Glutamatergic neuron (in vitro differentiated cells): ENCODE results near the gene SLC12A3. TPM values are rescaled to one million over a fixed set of nuclear protein-coding genes. Genes with fewer than 3 reads are reported as not detected.

Source experiments
- DNase-seq: peaks from one replicate; pipeline ENCODE4 v3.0.0; 2022
- H3K27ac Mint-ChIP-seq: one replicate; pipeline ENCODE4 v1.8.0; 2020; ENCODE audit warnings: mild to moderate bottlenecking, mixed read lengths, inconsistent platforms; ENCODE audit not compliant: unreplicated experiment
- H3K27me3 Mint-ChIP-seq: one replicate; pipeline ENCODE4 v1.8.0; 2020; ENCODE audit warnings: mild to moderate bottlenecking, moderate library complexity, mixed read lengths, inconsistent platforms; ENCODE audit not compliant: unreplicated experiment
- H3K36me3 Mint-ChIP-seq: one replicate; pipeline ENCODE4 v1.8.0; 2020; ENCODE audit warnings: mild to moderate bottlenecking, mixed read lengths, inconsistent platforms; ENCODE audit not compliant: unreplicated experiment
- H3K4me1 Mint-ChIP-seq: one replicate; pipeline ENCODE4 v1.8.0; 2020; ENCODE audit warnings: mild to moderate bottlenecking, low read depth, mixed read lengths, inconsistent platforms; ENCODE audit not compliant: unreplicated experiment
- H3K4me3 Mint-ChIP-seq: one replicate; pipeline ENCODE4 v1.8.0; 2020; ENCODE audit warnings: mild to moderate bottlenecking, mixed read lengths, inconsistent platforms; ENCODE audit not compliant: unreplicated experiment
- H3K9me3 Mint-ChIP-seq: one replicate; pipeline ENCODE4 v1.8.0; 2020; ENCODE audit warnings: mild to moderate bottlenecking, moderate library complexity, mixed read lengths, inconsistent platforms; ENCODE audit not compliant: unreplicated experiment
- total RNA-seq: library from RNA; stranded (reverse); fragmentation: NEBNext Ultra II Directional; extraction: Animal tissue kit (Norgen Biotek cat#: 25700); gene quantifications from one replicate; pipeline ENCODE4 v1.2.1, GENCODE V29; 2021; ENCODE audit not compliant: unreplicated experiment
- TF ChIP-seq, protein P1 (sequence below): fragments of 200-600 bp; sonication (generic); IDR thresholded peaks from one replicate; pipeline ENCODE4 v1.5.0; 2021; ENCODE audit not compliant: partially characterized antibody, unreplicated experiment

SLC12A3 gene
- total RNA-seq, 1 donor from 2014 or later, result not detected

DNA sequence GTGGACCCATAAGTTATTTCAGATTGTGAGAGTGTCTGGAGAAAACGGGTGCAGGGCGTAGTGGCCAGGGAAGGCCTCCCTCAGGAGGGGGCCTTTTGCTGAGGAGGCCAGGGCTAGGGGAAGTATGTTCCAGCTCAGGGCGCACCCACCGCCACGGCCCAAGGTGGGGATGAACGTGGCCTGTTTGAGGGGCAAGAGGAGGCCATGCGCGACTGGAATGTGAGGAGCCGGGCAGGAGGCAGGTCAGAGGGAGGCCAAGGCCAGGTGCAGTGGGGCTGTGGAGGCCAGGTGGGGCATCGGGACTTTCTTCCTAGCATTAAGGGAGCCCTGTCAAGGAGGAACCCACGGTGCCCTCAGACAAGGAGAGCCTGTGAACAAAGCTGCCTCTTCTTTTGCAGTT, 26.7 kb downstream of the SLC12A3 start:
- TF ChIP-seq, protein P1, sequence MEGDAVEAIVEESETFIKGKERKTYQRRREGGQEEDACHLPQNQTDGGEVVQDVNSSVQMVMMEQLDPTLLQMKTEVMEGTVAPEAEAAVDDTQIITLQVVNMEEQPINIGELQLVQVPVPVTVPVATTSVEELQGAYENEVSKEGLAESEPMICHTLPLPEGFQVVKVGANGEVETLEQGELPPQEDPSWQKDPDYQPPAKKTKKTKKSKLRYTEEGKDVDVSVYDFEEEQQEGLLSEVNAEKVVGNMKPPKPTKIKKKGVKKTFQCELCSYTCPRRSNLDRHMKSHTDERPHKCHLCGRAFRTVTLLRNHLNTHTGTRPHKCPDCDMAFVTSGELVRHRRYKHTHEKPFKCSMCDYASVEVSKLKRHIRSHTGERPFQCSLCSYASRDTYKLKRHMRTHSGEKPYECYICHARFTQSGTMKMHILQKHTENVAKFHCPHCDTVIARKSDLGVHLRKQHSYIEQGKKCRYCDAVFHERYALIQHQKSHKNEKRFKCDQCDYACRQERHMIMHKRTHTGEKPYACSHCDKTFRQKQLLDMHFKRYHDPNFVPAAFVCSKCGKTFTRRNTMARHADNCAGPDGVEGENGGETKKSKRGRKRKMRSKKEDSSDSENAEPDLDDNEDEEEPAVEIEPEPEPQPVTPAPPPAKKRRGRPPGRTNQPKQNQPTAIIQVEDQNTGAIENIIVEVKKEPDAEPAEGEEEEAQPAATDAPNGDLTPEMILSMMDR, result no peak
- DNase-seq, result no peak
- no peak overlapping the region for H3K4me3 Mint-ChIP-seq
- no peaks in the 10 kb centered on the region for H3K4me1 Mint-ChIP-seq
- peaks cover 2% of the 10 kb centered on the region for H3K9me3 Mint-ChIP-seq
- H3K27me3 Mint-ChIP-seq, result peaks cover 2% of the 10 kb centered on the region
- H3K27ac Mint-ChIP-seq, result no peak overlapping the region
- no peaks in the 10 kb centered on the region for H3K36me3 Mint-ChIP-seq

DNA sequence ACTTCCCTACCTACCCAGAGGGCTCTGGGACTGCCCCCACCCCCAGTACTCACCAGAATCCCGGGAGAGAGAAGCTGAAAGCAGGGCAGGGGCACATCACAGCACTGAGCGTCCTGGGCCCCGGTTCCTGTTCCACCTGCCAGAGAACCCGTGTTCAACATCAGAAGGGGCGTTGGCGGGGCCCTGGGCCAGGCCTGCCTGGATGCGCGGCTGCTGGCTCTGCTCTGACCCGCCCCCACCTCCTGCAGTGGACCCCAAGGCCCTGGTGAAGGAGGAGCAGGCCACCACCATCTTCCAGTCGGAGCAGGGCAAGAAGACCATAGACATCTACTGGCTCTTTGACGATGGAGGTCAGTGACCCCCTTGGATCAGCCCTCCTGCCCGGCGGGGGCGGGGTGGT, 27.7 kb downstream of the SLC12A3 start:
- H3K36me3 Mint-ChIP-seq, result no peaks in the 10 kb centered on the region
- H3K27me3 Mint-ChIP-seq, result peaks cover 2% of the 10 kb centered on the region
- H3K4me1 Mint-ChIP-seq, result no peaks in the 10 kb centered on the region
- H3K4me3 Mint-ChIP-seq, result no peak overlapping the region
- TF ChIP-seq, protein P1, result no peak
- peaks cover 2% of the 10 kb centered on the region for H3K9me3 Mint-ChIP-seq
- no peak overlapping the region for H3K27ac Mint-ChIP-seq
- no peak for DNase-seq

DNA sequence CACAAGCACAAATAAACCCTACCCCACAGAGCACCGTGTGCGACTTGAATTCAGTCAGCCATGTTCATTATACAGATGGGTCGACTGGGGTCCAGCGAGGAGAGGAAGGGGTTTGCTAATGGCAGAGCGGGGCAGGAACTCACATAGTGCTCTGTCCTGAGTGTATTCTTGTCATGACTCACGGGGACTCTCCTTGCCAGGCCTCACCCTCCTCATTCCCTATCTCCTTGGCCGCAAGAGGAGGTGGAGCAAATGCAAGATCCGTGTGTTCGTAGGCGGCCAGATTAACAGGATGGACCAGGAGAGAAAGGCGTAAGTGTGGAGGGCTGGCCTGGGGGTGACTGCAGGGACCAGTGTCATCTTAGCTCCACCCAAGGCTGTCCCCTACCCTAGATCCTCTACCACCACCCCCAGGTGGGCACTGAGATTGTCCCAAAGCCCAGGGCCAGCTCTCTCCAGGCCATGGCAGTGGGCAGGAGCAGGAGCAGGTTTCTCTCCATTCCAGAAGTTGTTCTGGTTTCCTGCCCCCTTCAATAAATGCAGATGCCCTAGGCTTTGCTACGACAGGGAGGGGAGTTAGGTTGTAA, 29.4 kb downstream of the SLC12A3 start:
- Mint-ChIP-seq H3K36me3 (no peaks in the 10 kb centered on the region), H3K27me3 (peaks cover 2% of the 10 kb centered on the region), H3K27ac (no peak overlapping the region), H3K9me3 (peaks cover 2% of the 10 kb centered on the region), H3K4me3 (no peak overlapping the region), H3K4me1 (no peaks in the 10 kb centered on the region)
- DNase-seq, result no peak
- TF ChIP-seq, protein P1, result no peak

DNA sequence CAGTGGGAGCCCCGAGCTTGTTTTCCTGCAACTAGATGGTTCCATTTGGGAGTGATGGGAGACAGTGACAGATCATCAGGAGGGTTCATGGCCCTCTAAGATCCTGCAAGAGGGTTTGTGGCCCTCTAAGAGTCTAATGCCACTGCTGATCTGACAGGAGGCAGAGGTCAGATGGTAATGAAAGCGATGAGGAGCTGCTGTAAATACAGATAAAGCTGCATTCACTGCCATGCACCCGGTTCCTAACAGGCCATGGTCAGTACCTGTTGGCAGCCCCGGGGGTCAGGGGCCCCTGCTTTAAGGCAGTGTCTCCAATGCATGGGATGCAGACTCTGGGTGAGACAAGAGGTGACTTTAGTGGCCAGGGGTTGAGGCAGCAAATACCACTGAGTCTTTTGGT, 30.8 kb downstream of the SLC12A3 start:
- TF ChIP-seq, protein P1, result no peak
- Mint-ChIP-seq H3K4me3 (no peak overlapping the region), H3K27ac (no peak overlapping the region), H3K36me3 (no peaks in the 10 kb centered on the region), H3K4me1 (no peaks in the 10 kb centered on the region), H3K27me3 (peaks cover 2% of the 10 kb centered on the region), H3K9me3 (peaks cover 2% of the 10 kb centered on the region)
- no peak for DNase-seq

DNA sequence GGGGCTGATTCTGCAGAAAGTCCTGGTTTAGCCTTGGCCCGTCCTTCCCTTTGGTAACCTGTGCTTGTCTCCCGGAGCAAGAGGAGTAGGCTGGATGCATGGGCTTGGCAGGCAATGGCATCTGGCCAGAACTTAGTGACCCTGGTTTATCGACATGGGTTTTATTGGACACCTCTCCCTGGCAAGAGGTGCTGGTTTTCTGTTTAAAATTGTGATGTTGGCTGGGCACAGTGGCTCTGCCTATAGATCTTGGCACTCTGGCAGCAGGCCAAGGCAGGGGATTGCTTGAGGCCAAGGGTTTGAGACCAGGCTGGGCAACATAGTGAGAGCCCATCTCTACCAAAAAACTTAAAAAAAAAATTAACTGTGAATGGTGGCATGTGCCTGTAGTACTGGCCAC, 31.2 kb downstream of the SLC12A3 start:
- H3K36me3 Mint-ChIP-seq, result no peaks in the 10 kb centered on the region
- TF ChIP-seq, protein P1, result no peak

More for the DNA sequence above, 31.2 kb downstream of the SLC12A3 start:
- H3K27me3 Mint-ChIP-seq, result peaks cover 4% of the 10 kb centered on the region
- H3K4me1 Mint-ChIP-seq, result no peaks in the 10 kb centered on the region
- H3K4me3 Mint-ChIP-seq, result no peak overlapping the region
- no peak overlapping the region for H3K27ac Mint-ChIP-seq
- peaks cover 4% of the 10 kb centered on the region for H3K9me3 Mint-ChIP-seq
- DNase-seq, result no peak
